ENCODE measurements around the gene FGF22.

The FGF22 gene

GRCh38 chr19:644789-645188, 5.1 kb downstream of the FGF22 start:
- DNase-seq (ENCODE audit: low read depth): no peak
- TF ChIP-seq CTCF (IDR thresholded peaks at IDR 0.05; ENCODE audit: low read length, missing control alignments): no peak
- no peak overlapping the region for H3K4me3 ChIP-seq (replicated peaks; ENCODE audit: low read depth, low read length)

GRCh38 chr19:645912-646778, 6.5 kb downstream of the FGF22 start:
- no peak for DNase-seq (ENCODE audit: low read depth)
- no peak for TF ChIP-seq CTCF (IDR thresholded peaks at IDR 0.05; ENCODE audit: low read length, missing control alignments)
- H3K4me3 ChIP-seq (replicated peaks; ENCODE audit: low read depth, low read length): no peak overlapping the region

- H3K4me3 ChIP-seq (replicated peaks; ENCODE audit: low read depth, low read length): no peak overlapping the region
- no peak for DNase-seq (ENCODE audit: low read depth)
- TF ChIP-seq CTCF (IDR thresholded peaks at IDR 0.05; ENCODE audit: low read length, missing control alignments): no peak
These were observed 7.3 kb downstream of the FGF22 start for GRCh38 chr19:646779-647565.

GRCh38 chr19:647566-648284, 8.0 kb downstream of the FGF22 start:
- no peak overlapping the region for H3K4me3 ChIP-seq (replicated peaks; ENCODE audit: low read depth, low read length)

GRCh38 chr19:648305-648704, 8.6 kb downstream of the FGF22 start:
- DNase-seq (ENCODE audit: low read depth): no peak
- no peak overlapping the region for H3K4me3 ChIP-seq (replicated peaks; ENCODE audit: low read depth, low read length)
- no peak for TF ChIP-seq CTCF (IDR thresholded peaks at IDR 0.05; ENCODE audit: low read length, missing control alignments)

More at GRCh38 chr19:647566-648284, 8.0 kb downstream of the FGF22 start:
- DNase-seq (ENCODE audit: low read depth): no peak
- no peak for TF ChIP-seq CTCF (IDR thresholded peaks at IDR 0.05; ENCODE audit: low read length, missing control alignments)

- H3K4me3 ChIP-seq (replicated peaks; ENCODE audit: low read depth, low read length): no peak overlapping the region
- TF ChIP-seq CTCF (IDR thresholded peaks at IDR 0.05; ENCODE audit: low read length, missing control alignments): no peak
- no peak for DNase-seq (ENCODE audit: low read depth)
These were observed 9.5 kb downstream of the FGF22 start for GRCh38 chr19:648904-649801.
